WTC11 (cell line): ENCODE data around the gene XRCC5. TPM values are rescaled to one million over a fixed set of nuclear protein-coding genes. Genes with fewer than 3 reads are reported as not detected.

ENCODE experiments used
- ATAC-seq: fragments of 200-7000 bp; cut with Tn5 transposase; 2 replicates; pipeline ENCODE4 v1.10.0; 2021; ENCODE audit warnings: mild to moderate bottlenecking, moderate library complexity
- CTCF ChIA-PET: fragments of 300-600 bp; sonication (Branson Sonifier 250); formaldehyde crosslinking; loops from one replicate; lab custom pipeline; 2021; ENCODE audit warnings: antibody characterized with exemption; lab: Charles Lee
- POLR2A ChIA-PET: fragments of 350-600 bp; sonication (Branson Sonifier 250); formaldehyde crosslinking; loops from one replicate; lab custom pipeline; 2021; ENCODE audit warnings: antibody characterized with exemption; lab: Charles Lee
- DNase-seq: peaks from one replicate; pipeline ENCODE4 v3.0.0; 2021; ENCODE audit warnings: low spot score
- H3K27ac Mint-ChIP-seq: 2 replicates; pipeline ENCODE4 v1.8.0; 2021; ENCODE audit warnings: mixed read lengths
- H3K27me3 Mint-ChIP-seq: 2 replicates; pipeline ENCODE4 v1.8.0; 2021; ENCODE audit warnings: low read depth, mild to moderate bottlenecking, moderate library complexity, mixed read lengths
- H3K36me3 Mint-ChIP-seq: 2 replicates; pipeline ENCODE4 v1.8.0; 2021; ENCODE audit warnings: mixed read lengths
- H3K4me1 Mint-ChIP-seq: 2 replicates; pipeline ENCODE4 v1.8.0; 2022; ENCODE audit warnings: mixed read lengths
- H3K4me3 Mint-ChIP-seq: 2 replicates; pipeline ENCODE4 v1.8.0; 2021; ENCODE audit warnings: mild to moderate bottlenecking, moderate library complexity, mixed read lengths
- H3K9me3 Mint-ChIP-seq: 2 replicates; pipeline ENCODE4 v1.8.0; 2021; ENCODE audit warnings: mixed read lengths
- ETV6 ChIP-seq: sonication (generic); formaldehyde crosslinking; IDR thresholded peaks from 2 replicates; pipeline ENCODE4 v1.8.1; 2022; ENCODE audit warnings: mild to moderate bottlenecking, missing genetic modification reagents
- HMGA2 ChIP-seq: fragments of 250-450 bp; sonication (Bioruptor Pico); IDR thresholded peaks from 2 replicates; pipeline ENCODE4 v1.4.0; 2021; ENCODE audit warnings: mild to moderate bottlenecking, moderate library complexity
- JAZF1 ChIP-seq: fragments of 250-450 bp; sonication (Bioruptor Pico); IDR thresholded peaks from 2 replicates; pipeline ENCODE4 v1.9.0; 2021; ENCODE audit warnings: moderate library complexity, mild to moderate bottlenecking, inconsistent platforms
- KAT7 ChIP-seq: sonication (generic); formaldehyde crosslinking; IDR thresholded peaks from 2 replicates; pipeline ENCODE4 v1.8.1; 2023; ENCODE audit warnings: missing genetic modification reagents, mild to moderate bottlenecking, borderline replicate concordance
- RORB ChIP-seq: fragments of 250-450 bp; sonication (Bioruptor Pico); IDR thresholded peaks from 2 replicates; pipeline ENCODE4 v1.9.0; 2021; ENCODE audit warnings: mild to moderate bottlenecking
- SMAD3 ChIP-seq: sonication (generic); formaldehyde crosslinking; IDR thresholded peaks from 2 replicates; pipeline ENCODE4 v1.8.0; 2022; ENCODE audit warnings: missing genetic modification reagents, mild to moderate bottlenecking, borderline replicate concordance
- ZBTB21 ChIP-seq: sonication (generic); formaldehyde crosslinking; IDR thresholded peaks from 2 replicates; pipeline ENCODE4 v1.8.1; 2023; ENCODE audit warnings: mild to moderate bottlenecking, missing genetic modification reagents, borderline replicate concordance
- ZNF317 ChIP-seq: sonication (generic); formaldehyde crosslinking; IDR thresholded peaks from 2 replicates; pipeline ENCODE4 v1.8.1; 2023; ENCODE audit warnings: low read depth, mild to moderate bottlenecking, moderate library complexity, missing genetic modification reagents, borderline replicate concordance
- total RNA-seq: library from RNA; stranded (reverse); gene quantifications from 3 replicates; pipeline ENCODE4 v1.2.3, GENCODE V29; 2021
- TF ChIP-seq, protein P1 (sequence below): fragments of 250-450 bp; sonication (Bioruptor Pico); IDR thresholded peaks from 2 replicates; pipeline ENCODE4 v1.9.0; 2021; ENCODE audit warnings: mild to moderate bottlenecking
- TF ChIP-seq, protein P2 (sequence below): sonication (generic); formaldehyde crosslinking; IDR thresholded peaks from 2 replicates; pipeline ENCODE4 v1.8.0; 2022; ENCODE audit warnings: mild to moderate bottlenecking, missing genetic modification reagents
- TF ChIP-seq, protein P3 (sequence below): sonication (generic); formaldehyde crosslinking; IDR thresholded peaks from 2 replicates; pipeline ENCODE4 v1.8.1; 2023; ENCODE audit warnings: mild to moderate bottlenecking, missing genetic modification reagents, moderate library complexity
- TF ChIP-seq, protein P4 (sequence below): sonication (generic); formaldehyde crosslinking; IDR thresholded peaks from 2 replicates; pipeline ENCODE4 v1.8.0; 2022; ENCODE audit warnings: missing genetic modification reagents
- TF ChIP-seq, protein P5 (sequence below): sonication (generic); formaldehyde crosslinking; IDR thresholded peaks from 2 replicates; pipeline ENCODE4 v1.8.1; 2022; ENCODE audit warnings: mild to moderate bottlenecking, moderate library complexity, missing genetic modification reagents
- TF ChIP-seq, protein P6 (sequence below): fragments of 250-450 bp; sonication (Bioruptor Pico); IDR thresholded peaks from 2 replicates; pipeline ENCODE4 v1.9.0; 2021; ENCODE audit warnings: mild to moderate bottlenecking

The XRCC5 gene
- total RNA-seq, 1 experiment from 2014 or later: 522 TPM

DNA sequence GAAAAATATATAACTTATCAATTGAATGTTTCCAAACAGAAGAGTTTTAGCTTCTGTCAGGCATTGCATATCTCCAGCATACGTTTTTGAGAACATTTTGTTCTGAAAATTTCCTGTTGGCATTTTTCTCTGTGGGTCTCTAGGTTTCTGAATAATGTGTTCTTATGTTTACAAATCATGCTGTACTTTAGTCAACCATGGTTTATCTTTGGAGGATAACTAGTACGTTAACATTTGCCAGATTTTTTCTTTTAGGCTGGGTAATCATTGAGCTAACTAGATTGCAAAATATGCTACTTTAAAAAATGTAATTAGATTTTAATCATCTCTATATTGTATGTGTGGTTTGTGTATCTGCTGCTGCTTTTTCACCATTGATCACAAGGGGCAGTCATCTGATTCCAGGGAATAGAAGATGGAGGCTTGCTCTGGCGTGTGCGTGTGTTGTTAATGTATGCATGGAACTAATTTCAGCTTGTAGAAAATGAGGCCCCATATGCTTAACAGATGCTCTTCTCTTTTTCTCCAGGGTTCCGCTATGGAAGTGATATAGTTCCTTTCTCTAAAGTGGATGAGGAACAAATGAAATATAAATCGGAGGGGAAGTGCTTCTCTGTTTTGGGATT lies 21.3 kb downstream of the XRCC5 start (continued):
- TF ChIP-seq, protein P1, sequence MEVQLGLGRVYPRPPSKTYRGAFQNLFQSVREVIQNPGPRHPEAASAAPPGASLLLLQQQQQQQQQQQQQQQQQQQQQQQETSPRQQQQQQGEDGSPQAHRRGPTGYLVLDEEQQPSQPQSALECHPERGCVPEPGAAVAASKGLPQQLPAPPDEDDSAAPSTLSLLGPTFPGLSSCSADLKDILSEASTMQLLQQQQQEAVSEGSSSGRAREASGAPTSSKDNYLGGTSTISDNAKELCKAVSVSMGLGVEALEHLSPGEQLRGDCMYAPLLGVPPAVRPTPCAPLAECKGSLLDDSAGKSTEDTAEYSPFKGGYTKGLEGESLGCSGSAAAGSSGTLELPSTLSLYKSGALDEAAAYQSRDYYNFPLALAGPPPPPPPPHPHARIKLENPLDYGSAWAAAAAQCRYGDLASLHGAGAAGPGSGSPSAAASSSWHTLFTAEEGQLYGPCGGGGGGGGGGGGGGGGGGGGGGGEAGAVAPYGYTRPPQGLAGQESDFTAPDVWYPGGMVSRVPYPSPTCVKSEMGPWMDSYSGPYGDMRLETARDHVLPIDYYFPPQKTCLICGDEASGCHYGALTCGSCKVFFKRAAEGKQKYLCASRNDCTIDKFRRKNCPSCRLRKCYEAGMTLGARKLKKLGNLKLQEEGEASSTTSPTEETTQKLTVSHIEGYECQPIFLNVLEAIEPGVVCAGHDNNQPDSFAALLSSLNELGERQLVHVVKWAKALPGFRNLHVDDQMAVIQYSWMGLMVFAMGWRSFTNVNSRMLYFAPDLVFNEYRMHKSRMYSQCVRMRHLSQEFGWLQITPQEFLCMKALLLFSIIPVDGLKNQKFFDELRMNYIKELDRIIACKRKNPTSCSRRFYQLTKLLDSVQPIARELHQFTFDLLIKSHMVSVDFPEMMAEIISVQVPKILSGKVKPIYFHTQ: no peak
- no peak for TF ChIP-seq ETV6
- TF ChIP-seq, all 79 proteins: peak for 0

DNA sequence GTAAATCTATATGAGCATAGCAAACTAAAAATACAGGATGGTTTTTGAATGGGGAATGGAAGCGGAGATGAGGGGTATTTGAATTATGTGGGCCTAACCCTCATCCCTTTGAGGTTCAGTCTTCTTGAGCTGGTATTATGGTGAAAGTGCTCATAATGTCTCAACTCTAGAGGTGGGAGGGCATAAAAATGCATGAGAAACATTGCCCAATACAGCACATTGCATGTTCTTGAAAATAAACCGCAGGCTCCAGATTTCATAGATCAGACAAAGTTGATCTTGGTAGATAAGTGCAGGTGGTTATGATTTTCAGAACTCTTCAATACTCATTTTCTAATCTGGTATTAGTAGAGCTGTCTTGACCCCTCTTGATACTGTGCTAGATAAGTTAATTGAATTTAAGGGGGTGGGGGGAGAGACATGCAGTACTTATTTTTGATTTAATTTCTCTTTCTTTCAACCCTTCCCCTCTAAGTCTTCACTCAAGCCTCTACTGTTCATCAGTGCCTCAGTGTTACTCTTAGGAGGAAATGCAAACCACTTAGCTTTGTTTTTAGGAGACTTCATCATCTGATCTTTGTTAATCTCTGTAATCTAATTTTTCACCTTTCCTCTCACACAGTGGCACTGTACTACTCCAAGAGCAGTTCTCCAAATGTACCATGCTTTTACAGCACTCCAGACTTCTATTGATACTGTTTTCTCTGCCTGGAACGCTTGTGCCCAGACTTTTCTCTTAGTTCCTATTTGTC lies 22.2 kb downstream of the XRCC5 start:
- Mint-ChIP-seq H3K9me3 (no peaks in the 10 kb centered on the region), H3K27ac (no peak overlapping the region), H3K27me3 (no peaks in the 10 kb centered on the region), H3K36me3 (peaks cover 85% of the 10 kb centered on the region), H3K4me1 (no peaks in the 10 kb centered on the region), H3K4me3 (no peak overlapping the region)
- CTCF ChIA-PET: no interaction called here
- POLR2A ChIA-PET: no interaction called here
- no peak for ATAC-seq
- no peak for TF ChIP-seq ZBTB21 (CRISPR knock-in tag)
- TF ChIP-seq, protein P2, sequence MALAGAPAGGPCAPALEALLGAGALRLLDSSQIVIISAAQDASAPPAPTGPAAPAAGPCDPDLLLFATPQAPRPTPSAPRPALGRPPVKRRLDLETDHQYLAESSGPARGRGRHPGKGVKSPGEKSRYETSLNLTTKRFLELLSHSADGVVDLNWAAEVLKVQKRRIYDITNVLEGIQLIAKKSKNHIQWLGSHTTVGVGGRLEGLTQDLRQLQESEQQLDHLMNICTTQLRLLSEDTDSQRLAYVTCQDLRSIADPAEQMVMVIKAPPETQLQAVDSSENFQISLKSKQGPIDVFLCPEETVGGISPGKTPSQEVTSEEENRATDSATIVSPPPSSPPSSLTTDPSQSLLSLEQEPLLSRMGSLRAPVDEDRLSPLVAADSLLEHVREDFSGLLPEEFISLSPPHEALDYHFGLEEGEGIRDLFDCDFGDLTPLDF (CRISPR knock-in tag): no peak
- TF ChIP-seq HMGA2 (CRISPR knock-in tag): no peak
- no peak for TF ChIP-seq ZNF317 (CRISPR knock-in tag)
- TF ChIP-seq, protein P3, sequence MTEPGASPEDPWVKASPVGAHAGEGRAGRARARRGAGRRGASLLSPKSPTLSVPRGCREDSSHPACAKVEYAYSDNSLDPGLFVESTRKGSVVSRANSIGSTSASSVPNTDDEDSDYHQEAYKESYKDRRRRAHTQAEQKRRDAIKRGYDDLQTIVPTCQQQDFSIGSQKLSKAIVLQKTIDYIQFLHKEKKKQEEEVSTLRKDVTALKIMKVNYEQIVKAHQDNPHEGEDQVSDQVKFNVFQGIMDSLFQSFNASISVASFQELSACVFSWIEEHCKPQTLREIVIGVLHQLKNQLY (CRISPR knock-in tag): no peak
- TF ChIP-seq, protein P4, sequence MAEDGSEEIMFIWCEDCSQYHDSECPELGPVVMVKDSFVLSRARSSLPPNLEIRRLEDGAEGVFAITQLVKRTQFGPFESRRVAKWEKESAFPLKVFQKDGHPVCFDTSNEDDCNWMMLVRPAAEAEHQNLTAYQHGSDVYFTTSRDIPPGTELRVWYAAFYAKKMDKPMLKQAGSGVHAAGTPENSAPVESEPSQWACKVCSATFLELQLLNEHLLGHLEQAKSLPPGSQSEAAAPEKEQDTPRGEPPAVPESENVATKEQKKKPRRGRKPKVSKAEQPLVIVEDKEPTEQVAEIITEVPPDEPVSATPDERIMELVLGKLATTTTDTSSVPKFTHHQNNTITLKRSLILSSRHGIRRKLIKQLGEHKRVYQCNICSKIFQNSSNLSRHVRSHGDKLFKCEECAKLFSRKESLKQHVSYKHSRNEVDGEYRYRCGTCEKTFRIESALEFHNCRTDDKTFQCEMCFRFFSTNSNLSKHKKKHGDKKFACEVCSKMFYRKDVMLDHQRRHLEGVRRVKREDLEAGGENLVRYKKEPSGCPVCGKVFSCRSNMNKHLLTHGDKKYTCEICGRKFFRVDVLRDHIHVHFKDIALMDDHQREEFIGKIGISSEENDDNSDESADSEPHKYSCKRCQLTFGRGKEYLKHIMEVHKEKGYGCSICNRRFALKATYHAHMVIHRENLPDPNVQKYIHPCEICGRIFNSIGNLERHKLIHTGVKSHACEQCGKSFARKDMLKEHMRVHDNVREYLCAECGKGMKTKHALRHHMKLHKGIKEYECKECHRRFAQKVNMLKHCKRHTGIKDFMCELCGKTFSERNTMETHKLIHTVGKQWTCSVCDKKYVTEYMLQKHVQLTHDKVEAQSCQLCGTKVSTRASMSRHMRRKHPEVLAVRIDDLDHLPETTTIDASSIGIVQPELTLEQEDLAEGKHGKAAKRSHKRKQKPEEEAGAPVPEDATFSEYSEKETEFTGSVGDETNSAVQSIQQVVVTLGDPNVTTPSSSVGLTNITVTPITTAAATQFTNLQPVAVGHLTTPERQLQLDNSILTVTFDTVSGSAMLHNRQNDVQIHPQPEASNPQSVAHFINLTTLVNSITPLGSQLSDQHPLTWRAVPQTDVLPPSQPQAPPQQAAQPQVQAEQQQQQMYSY (CRISPR knock-in tag): no peak
- TF ChIP-seq, protein P5, sequence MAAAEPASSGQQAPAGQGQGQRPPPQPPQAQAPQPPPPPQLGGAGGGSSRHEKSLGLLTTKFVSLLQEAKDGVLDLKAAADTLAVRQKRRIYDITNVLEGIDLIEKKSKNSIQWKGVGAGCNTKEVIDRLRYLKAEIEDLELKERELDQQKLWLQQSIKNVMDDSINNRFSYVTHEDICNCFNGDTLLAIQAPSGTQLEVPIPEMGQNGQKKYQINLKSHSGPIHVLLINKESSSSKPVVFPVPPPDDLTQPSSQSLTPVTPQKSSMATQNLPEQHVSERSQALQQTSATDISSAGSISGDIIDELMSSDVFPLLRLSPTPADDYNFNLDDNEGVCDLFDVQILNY (CRISPR knock-in tag): no peak
- TF ChIP-seq KAT7 (CRISPR knock-in tag): no peak
- TF ChIP-seq SMAD3 (CRISPR knock-in tag): no peak
- TF ChIP-seq JAZF1 (CRISPR knock-in tag): no peak
- TF ChIP-seq, protein P6, sequence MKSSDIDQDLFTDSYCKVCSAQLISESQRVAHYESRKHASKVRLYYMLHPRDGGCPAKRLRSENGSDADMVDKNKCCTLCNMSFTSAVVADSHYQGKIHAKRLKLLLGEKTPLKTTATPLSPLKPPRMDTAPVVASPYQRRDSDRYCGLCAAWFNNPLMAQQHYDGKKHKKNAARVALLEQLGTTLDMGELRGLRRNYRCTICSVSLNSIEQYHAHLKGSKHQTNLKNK (CRISPR knock-in tag): no peak
- TF ChIP-seq RORB (CRISPR knock-in tag): no peak
- DNase-seq: no peak
